ENCODE data around the gene GNG2. TPM values are rescaled to one million over a fixed set of nuclear protein-coding genes. Genes with fewer than 3 reads are reported as not detected.

The GNG2 gene
- total and polyA plus RNA-seq, 5 donors from 2014 or later = 145 to 252 (median 203) TPM

DNA sequence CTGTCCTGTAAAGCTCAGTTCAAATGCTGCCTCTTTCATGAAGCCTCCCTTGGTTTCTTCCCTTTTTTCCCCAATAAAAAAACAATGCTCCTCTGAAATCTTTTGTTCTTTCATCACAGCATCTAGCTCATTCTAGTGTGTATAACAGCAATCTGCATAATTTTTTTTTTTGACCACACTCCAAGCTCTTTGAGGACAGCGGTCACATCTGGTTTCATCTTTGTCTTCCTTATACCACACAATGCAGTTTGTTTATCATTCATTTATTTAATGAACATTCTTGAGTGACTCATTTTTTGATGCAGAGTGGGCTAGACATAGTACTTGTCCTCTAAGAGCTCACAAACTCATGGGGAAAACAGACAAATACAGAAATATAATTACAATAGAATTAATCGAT lies 7.3 kb downstream of the GNG2 start:
- no peaks in the 10 kb centered on the region for H3K9me3 ChIP-seq (ENCODE audit: control insufficient read depth in 2 of 2, low read length in 2 of 2)
- H3K4me1 ChIP-seq (ENCODE audit: control insufficient read depth, insufficient read depth, low read length, poor library complexity, severe bottlenecking) = peaks cover 100% of the 10 kb centered on the region
- H3K27me3 Mint-ChIP-seq = no peaks in the 10 kb centered on the region
- ATAC-seq (ENCODE audit: low read depth in 2 of 2) (peak; percentile 15 to 18), DNase-seq (no peak)
- no peaks in the 10 kb centered on the region for H3K9me3 Mint-ChIP-seq
- no peak overlapping the region for H3K27ac Mint-ChIP-seq
- no peak overlapping the region for H3K4me3 Mint-ChIP-seq
- peak overlapping the region; percentile 100 for H3K4me3 ChIP-seq (ENCODE audit: low read depth, low read length)
- peaks cover 3% of the 10 kb centered on the region for H3K36me3 Mint-ChIP-seq
- H3K27ac ChIP-seq (ENCODE audit: insufficient read depth, low read length, poor library complexity, severe bottlenecking) = peak overlapping the region; percentile 74
- H3K36me3 ChIP-seq (ENCODE audit: control insufficient read depth, insufficient read depth, low read length) = peaks cover 1% of the 10 kb centered on the region
- peaks cover 26 to 43% (median 35%) of the 10 kb centered on the region in 4 donors for H3K4me1 Mint-ChIP-seq
- no peaks in the 10 kb centered on the region for H3K27me3 ChIP-seq (ENCODE audit: control insufficient read depth, insufficient read depth, low read length)

DNA sequence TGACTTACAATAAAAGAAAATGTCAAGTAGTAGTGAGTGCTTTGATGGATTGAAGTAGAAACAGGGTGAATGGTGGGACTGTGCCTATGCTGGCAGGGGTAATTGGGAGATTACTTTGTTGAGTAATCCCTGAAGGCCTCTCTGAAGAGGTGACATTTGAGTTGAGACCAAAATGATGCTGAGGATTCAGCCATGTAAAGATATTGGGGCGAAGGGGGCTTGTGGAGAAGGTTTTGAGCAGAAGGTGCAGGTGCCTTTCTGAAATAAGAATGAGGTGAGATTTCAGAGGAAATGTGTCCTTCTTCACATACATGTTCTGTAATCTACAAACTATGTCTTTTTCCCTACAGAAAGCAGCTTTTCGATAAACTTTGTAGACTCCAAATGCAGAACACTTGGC lies 8.0 kb downstream of the GNG2 start:
- peak overlapping the region; percentile 100 for H3K4me3 ChIP-seq (ENCODE audit: low read depth, low read length)
- peaks cover 100% of the 10 kb centered on the region for H3K4me1 ChIP-seq (ENCODE audit: control insufficient read depth, insufficient read depth, low read length, poor library complexity, severe bottlenecking)
- no peak for DNase-seq
- H3K27ac ChIP-seq (ENCODE audit: insufficient read depth, low read length, poor library complexity, severe bottlenecking) = peak overlapping the region; percentile 74
- H3K9me3 Mint-ChIP-seq = no peaks in the 10 kb centered on the region
- no peaks in the 10 kb centered on the region for H3K27me3 ChIP-seq (ENCODE audit: control insufficient read depth, insufficient read depth, low read length)
- no peak overlapping the region for H3K4me3 Mint-ChIP-seq
- peaks cover 8% of the 10 kb centered on the region for H3K36me3 Mint-ChIP-seq
- peaks cover 4% of the 10 kb centered on the region for H3K36me3 ChIP-seq (ENCODE audit: control insufficient read depth, insufficient read depth, low read length)
- H3K27me3 Mint-ChIP-seq = no peaks in the 10 kb centered on the region
- H3K27ac Mint-ChIP-seq = no peak overlapping the region
- H3K4me1 Mint-ChIP-seq = peaks cover 27 to 45% (median 35%) of the 10 kb centered on the region in 4 donors
- ATAC-seq (ENCODE audit: low read depth in 2 of 2) = no peak
- no peaks in the 10 kb centered on the region for H3K9me3 ChIP-seq (ENCODE audit: control insufficient read depth in 2 of 2, low read length in 2 of 2)

DNA sequence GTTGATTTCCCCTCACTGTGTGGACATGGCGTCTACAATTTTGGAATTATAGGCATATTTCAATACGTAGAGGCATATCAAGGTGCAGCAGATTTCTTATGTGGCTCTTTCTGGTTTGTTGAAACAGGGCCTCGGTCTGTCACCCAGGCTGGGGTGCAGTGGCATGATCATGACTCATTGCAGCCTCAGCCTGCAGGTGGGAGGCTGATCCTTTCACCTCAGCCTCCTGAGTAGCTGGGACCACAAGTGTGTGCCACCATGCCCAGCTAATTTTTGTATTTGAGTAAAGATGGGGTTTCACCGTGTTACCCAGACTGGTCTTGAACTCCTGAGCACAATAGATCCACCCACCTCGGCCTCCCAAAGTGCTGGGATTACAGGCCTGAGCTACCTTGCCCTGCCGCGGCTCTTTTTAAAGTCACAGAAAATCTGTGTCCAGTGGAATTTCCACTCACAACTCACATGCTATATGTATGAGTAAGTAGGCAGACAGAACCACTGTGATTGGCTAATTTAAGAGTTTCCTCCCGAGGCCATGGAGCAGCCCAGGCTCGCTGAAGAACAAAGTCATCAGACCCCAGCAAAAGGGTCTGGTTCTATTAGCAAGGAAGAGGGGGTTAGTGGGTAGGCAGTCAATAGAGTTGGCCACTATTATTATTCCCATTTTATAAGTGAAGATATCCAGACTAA lies 9.1 kb downstream of the GNG2 start:
- peaks cover 8% of the 10 kb centered on the region for H3K36me3 ChIP-seq (ENCODE audit: control insufficient read depth, insufficient read depth, low read length)
- peaks cover 95% of the 10 kb centered on the region for H3K4me1 ChIP-seq (ENCODE audit: control insufficient read depth, insufficient read depth, low read length, poor library complexity, severe bottlenecking)
- Mint-ChIP-seq H3K27me3 (no peaks in the 10 kb centered on the region), H3K27ac (peak overlapping the region in 2 of 3 donors; percentile 80 to 90), H3K4me3 (no peak overlapping the region), H3K4me1 (peaks cover 27 to 43% (median 34%) of the 10 kb centered on the region in 4 donors), H3K36me3 (peaks cover 11% of the 10 kb centered on the region), H3K9me3 (no peaks in the 10 kb centered on the region)
- peak; percentile 65 to 73 for ATAC-seq (ENCODE audit: low read depth in 2 of 2)
- H3K9me3 ChIP-seq (ENCODE audit: control insufficient read depth in 2 of 2, low read length in 2 of 2) = no peaks in the 10 kb centered on the region
- H3K27ac ChIP-seq (ENCODE audit: insufficient read depth, low read length, poor library complexity, severe bottlenecking) = peak overlapping the region; percentile 74
- peak overlapping the region; percentile 100 for H3K4me3 ChIP-seq (ENCODE audit: low read depth, low read length)
- H3K27me3 ChIP-seq (ENCODE audit: control insufficient read depth, insufficient read depth, low read length) = no peaks in the 10 kb centered on the region
- peak in 2 of 3 donors; percentile 44 to 67 for DNase-seq

DNA sequence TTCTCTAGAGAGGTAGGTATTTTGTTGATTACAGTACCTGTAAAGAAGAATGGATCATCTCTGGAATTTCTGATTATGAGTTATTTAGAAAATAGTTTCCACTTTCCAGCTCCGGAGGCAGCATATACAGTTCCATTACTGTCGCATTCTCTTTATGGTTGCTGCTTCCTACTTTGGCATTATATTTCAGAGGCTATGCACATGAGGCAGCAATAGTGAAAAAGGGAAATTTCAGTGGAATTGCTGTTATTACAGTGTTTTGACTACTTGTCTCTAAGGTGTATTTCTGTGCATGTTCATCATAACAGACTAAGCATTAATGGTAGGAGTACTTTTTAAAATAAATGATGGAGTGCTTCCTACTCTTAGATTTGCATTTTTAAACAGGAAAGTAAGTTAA lies 10.2 kb downstream of the GNG2 start:
- peak overlapping the region; percentile 68 for H3K4me3 ChIP-seq (ENCODE audit: low read depth, low read length)
- Mint-ChIP-seq H3K27ac (peak overlapping the region in 1 of 3 donors; percentile 43), H3K9me3 (no peaks in the 10 kb centered on the region), H3K4me3 (peak overlapping the region in 2 of 4 donors; percentile 42 to 70), H3K36me3 (peaks cover 15% of the 10 kb centered on the region), H3K4me1 (peaks cover 31 to 41% (median 34%) of the 10 kb centered on the region in 4 donors), H3K27me3 (no peaks in the 10 kb centered on the region)
- no peaks in the 10 kb centered on the region for H3K27me3 ChIP-seq (ENCODE audit: control insufficient read depth, insufficient read depth, low read length)
- peaks cover 89% of the 10 kb centered on the region for H3K4me1 ChIP-seq (ENCODE audit: control insufficient read depth, insufficient read depth, low read length, poor library complexity, severe bottlenecking)
- no peaks in the 10 kb centered on the region for H3K9me3 ChIP-seq (ENCODE audit: control insufficient read depth in 2 of 2, low read length in 2 of 2)
- peaks cover 8% of the 10 kb centered on the region for H3K36me3 ChIP-seq (ENCODE audit: control insufficient read depth, insufficient read depth, low read length)
- ATAC-seq (ENCODE audit: low read depth in 2 of 2) (no peak), DNase-seq (no peak)
- H3K27ac ChIP-seq (ENCODE audit: insufficient read depth, low read length, poor library complexity, severe bottlenecking) = peak overlapping the region; percentile 60

DNA sequence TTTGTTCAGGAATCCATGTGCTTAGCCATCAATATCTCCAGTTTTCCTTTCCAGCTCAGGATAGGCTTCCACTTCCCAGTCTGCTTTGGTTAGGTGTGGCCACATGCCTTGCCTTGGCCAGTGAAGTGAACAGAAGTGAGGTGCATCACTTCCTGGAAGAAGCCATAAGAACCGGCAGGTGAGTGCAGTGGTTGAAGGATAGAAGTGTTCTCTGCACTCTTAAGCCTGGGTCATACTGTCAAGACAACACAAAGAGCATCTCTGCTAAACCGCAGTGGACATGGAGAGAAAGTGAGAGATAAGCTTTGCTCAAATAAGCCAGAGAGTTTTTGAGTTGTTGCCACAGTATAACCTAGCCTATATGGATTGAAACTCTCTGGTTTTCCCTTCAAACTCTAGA lies 11.4 kb downstream of the GNG2 start:
- Mint-ChIP-seq H3K4me3 (peak overlapping the region; percentile 58 to 79 (median 72)), H3K27ac (peak overlapping the region; percentile 0 to 88 (median 80)), H3K27me3 (no peaks in the 10 kb centered on the region), H3K9me3 (no peaks in the 10 kb centered on the region), H3K36me3 (peaks cover 22% of the 10 kb centered on the region), H3K4me1 (peaks cover 32 to 49% (median 44%) of the 10 kb centered on the region in 4 donors)
- H3K36me3 ChIP-seq (ENCODE audit: control insufficient read depth, insufficient read depth, low read length) = peaks cover 14% of the 10 kb centered on the region
- no peaks in the 10 kb centered on the region for H3K9me3 ChIP-seq (ENCODE audit: control insufficient read depth in 2 of 2, low read length in 2 of 2)
- no peaks in the 10 kb centered on the region for H3K27me3 ChIP-seq (ENCODE audit: control insufficient read depth, insufficient read depth, low read length)
- peak in 1 of 3 donors; percentile 40 for DNase-seq
- H3K4me1 ChIP-seq (ENCODE audit: control insufficient read depth, insufficient read depth, low read length, poor library complexity, severe bottlenecking) = peaks cover 84% of the 10 kb centered on the region
- peak in 1 of 2 donors; percentile 26 for ATAC-seq (ENCODE audit: low read depth in 2 of 2)
- peak overlapping the region; percentile 60 for H3K27ac ChIP-seq (ENCODE audit: insufficient read depth, low read length, poor library complexity, severe bottlenecking)
- H3K4me3 ChIP-seq (ENCODE audit: low read depth, low read length) = peak overlapping the region; percentile 68

DNA sequence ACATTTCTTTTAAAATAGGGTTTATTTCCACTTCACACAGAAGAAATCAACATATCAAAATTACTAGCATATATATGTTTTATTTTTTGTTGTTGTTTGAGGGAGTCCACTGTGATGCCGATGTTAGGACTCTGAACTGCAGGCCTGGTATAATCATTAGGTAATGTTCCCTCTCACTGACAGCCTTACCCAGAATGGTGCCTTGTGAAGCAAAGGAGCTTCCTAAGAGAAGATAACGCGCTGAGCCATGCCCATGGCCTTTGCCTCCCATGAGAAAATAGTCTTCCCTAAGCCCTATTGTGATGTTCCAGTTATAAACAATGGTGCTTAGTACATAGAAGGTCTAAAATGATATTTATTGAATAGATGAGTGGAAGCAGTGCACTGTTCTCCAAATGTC lies 12.0 kb downstream of the GNG2 start:
- H3K27me3 ChIP-seq (ENCODE audit: control insufficient read depth, insufficient read depth, low read length) = no peaks in the 10 kb centered on the region
- H3K9me3 ChIP-seq (ENCODE audit: control insufficient read depth in 2 of 2, low read length in 2 of 2) = no peaks in the 10 kb centered on the region
- Mint-ChIP-seq H3K4me3 (peak overlapping the region in 1 of 4 donors; percentile 81), H3K36me3 (peaks cover 24% of the 10 kb centered on the region), H3K9me3 (no peaks in the 10 kb centered on the region), H3K27ac (peak overlapping the region in 2 of 3 donors; percentile 0 to 60), H3K4me1 (peaks cover 35 to 55% (median 49%) of the 10 kb centered on the region in 4 donors), H3K27me3 (no peaks in the 10 kb centered on the region)
- H3K27ac ChIP-seq (ENCODE audit: insufficient read depth, low read length, poor library complexity, severe bottlenecking) = peak overlapping the region; percentile 56
- H3K4me3 ChIP-seq (ENCODE audit: low read depth, low read length) = peak overlapping the region; percentile 68
- H3K36me3 ChIP-seq (ENCODE audit: control insufficient read depth, insufficient read depth, low read length) = peaks cover 18% of the 10 kb centered on the region
- DNase-seq (no peak), ATAC-seq (ENCODE audit: low read depth in 2 of 2) (no peak)
- peaks cover 82% of the 10 kb centered on the region for H3K4me1 ChIP-seq (ENCODE audit: control insufficient read depth, insufficient read depth, low read length, poor library complexity, severe bottlenecking)

DNA sequence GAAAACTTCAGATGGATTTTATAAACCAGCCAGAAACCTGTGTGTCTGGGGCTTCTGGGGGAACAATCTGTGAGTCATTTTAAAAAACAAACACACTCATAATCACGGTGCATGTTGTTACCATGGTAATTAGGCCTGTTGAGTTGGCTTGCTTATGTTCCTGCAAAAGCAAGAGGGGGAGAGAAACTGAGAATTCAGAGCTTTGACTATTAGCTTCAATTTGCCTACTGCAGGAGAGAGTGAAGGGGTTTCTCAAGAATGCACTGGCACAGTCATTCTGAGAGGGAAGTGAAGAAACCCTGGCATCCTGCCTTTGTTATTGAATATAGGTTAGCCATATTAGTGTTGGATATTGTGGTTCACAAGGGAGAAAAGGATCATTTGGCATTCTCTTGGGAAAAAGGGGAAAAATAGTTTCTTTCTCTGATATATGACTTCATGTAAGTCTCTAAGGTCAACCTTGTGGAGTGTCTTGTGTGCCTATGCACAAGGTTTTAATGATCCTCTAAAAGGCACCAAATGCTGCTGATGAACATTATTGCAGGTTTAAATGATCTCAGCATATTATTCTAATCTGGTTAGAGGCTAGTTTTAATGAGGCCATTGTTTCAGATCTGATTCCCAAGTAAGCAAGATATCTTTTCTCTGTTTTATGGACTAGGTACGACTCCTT lies 12.9 kb downstream of the GNG2 start:
- Histone ChIP-seq H3K9me3 (ENCODE audit: control insufficient read depth in 2 of 2, low read length in 2 of 2) (no peaks in the 10 kb centered on the region), H3K36me3 (ENCODE audit: control insufficient read depth, insufficient read depth, low read length) (peaks cover 24% of the 10 kb centered on the region), H3K4me3 (ENCODE audit: low read depth, low read length) (peak overlapping the region; percentile 68), H3K27me3 (ENCODE audit: control insufficient read depth, insufficient read depth, low read length) (no peaks in the 10 kb centered on the region), H3K4me1 (ENCODE audit: control insufficient read depth, insufficient read depth, low read length, poor library complexity, severe bottlenecking) (peaks cover 75% of the 10 kb centered on the region), H3K27ac (ENCODE audit: insufficient read depth, low read length, poor library complexity, severe bottlenecking) (peak overlapping the region; percentile 56)
- DNase-seq (peak; percentile 19 to 78 (median 33)), ATAC-seq (ENCODE audit: low read depth in 2 of 2) (peak; percentile 59 to 63)
- H3K4me3 Mint-ChIP-seq = peak overlapping the region; percentile 21 to 78 (median 32)
- peaks cover 33% of the 10 kb centered on the region for H3K36me3 Mint-ChIP-seq
- peaks cover 43 to 63% (median 59%) of the 10 kb centered on the region in 4 donors for H3K4me1 Mint-ChIP-seq
- H3K27me3 Mint-ChIP-seq = no peaks in the 10 kb centered on the region
- peak overlapping the region; percentile 81 to 87 (median 85) for H3K27ac Mint-ChIP-seq
- H3K9me3 Mint-ChIP-seq = no peaks in the 10 kb centered on the region
